Right atrium auricular region (tissue), 2 donors: ENCODE data around the gene SNX19. TPM values are rescaled to one million over a fixed set of nuclear protein-coding genes. Genes with fewer than 3 reads are reported as not detected.

Source experiments
- DNase-seq: peaks from one replicate; pipeline ENCODE4 v3.0.0-alpha.2; 2019; ENCODE audit warnings: low spot score
- H3K27ac ChIP-seq, 2 donors: fragments of 200-600 bp; sonication (generic); 1 replicate in 1 of 2; 2 replicates in 1 of 2; pipeline ENCODE4 v1.5.1; 2016 to 2019
- H3K27me3 ChIP-seq, 2 donors: fragments of 200-600 bp; sonication (generic); one replicate each; pipeline versions ENCODE4 v1.5.1 to v1.6.0; 2017 to 2019
- H3K36me3 ChIP-seq: fragments of 200-600 bp; sonication (generic); one replicate; pipeline ENCODE4 v1.5.1; 2016
- H3K4me1 ChIP-seq, 2 donors: fragments of 200-600 bp; sonication (generic); one replicate each; pipeline versions ENCODE4 v1.5.1 to v1.6.0; 2017 to 2019
- H3K4me3 ChIP-seq, 2 donors: fragments of 200-600 bp; sonication (generic); 1 replicate in 1 of 2; 2 replicates in 1 of 2; pipeline ENCODE4 v1.5.1; 2017 to 2019; ENCODE audit warnings: mild to moderate bottlenecking in 1 of 2, moderate library complexity in 1 of 2
- H3K9me3 ChIP-seq, 2 donors: fragments of 200-600 bp; sonication (generic); one replicate each; pipeline ENCODE4 v1.5.1; 2019
- CTCF ChIP-seq, 2 donors: fragments of 200-600 bp; sonication (generic); IDR thresholded peaks; one replicate each; pipeline ENCODE4 v1.5.1; 2019; ENCODE audit warnings: antibody characterized with exemption in 2 of 2
- total RNA-seq, 2 donors: library from RNA; depleted of rRNA; stranded (reverse); fragments of >200 nt; gene quantifications; one replicate each; pipeline ENCODE4 v1.1.0, GENCODE V29; 2016

The SNX19 gene
- total RNA-seq, 2 donors from 2014 or later: 66.9 to 85.1 TPM

DNA sequence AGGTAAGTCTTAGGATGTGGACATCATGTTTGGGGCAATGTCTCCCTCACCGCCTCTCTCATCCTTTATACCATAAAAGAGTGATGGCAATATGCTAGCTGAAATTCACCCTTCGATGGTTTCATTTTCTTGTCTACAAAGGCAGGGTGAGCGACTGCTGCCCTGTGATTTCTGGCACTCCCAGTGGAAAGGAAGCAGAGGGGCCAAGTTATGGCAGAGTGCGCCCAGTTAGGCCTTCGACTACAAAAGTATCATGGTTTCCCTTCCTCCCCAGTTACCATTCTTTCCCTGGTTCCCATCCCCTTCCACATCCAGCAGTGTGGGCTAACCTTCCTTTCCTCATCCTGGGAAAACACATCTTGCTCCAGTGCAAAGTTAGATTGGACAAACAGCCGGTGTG is 43.8 kb downstream of the SNX19 start:
- peaks cover 20% of the 10 kb centered on the region for H3K36me3 ChIP-seq
- H3K27ac ChIP-seq: peak overlapping the region; percentile 76 to 84
- H3K9me3 ChIP-seq: no peaks in the 10 kb centered on the region
- DNase-seq: no peak
- peaks cover 0 to 38% of the 10 kb centered on the region in 2 donors for H3K4me1 ChIP-seq
- no peak for TF ChIP-seq CTCF (IDR thresholded peaks at IDR 0.05)
- H3K4me3 ChIP-seq: no peak overlapping the region
- H3K27me3 ChIP-seq: no peaks in the 10 kb centered on the region

DNA sequence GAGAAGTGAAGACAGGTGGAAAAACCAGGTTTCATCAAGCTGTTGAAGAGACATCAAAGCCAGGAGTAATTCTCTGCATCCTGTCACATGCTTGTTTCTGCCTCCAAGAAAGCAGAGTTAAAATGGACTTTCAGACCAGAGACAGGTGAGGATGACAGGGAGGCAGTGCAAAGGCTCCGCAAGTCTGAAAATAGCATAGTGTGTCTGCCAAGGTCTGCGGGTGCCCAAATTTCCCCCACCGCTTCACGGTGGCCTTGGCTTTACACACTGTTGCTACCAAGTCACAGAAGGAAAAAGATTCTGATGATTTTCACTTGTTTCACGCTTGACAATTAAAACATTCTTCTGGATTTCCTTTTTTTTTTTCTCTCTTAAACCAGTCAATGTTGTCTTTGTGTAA is 44.2 kb downstream of the SNX19 start:
- peaks cover 16% of the 10 kb centered on the region for H3K36me3 ChIP-seq
- H3K4me1 ChIP-seq: peaks cover 0 to 40% of the 10 kb centered on the region in 2 donors
- no peak for DNase-seq

GRCh38 chr11:130871616-130872015 is 44.7 kb downstream of the SNX19 start:
- Histone ChIP-seq H3K36me3 (peaks cover 11% of the 10 kb centered on the region), H3K27me3 (no peaks in the 10 kb centered on the region), H3K4me1 (peaks cover 0 to 39% of the 10 kb centered on the region in 2 donors), H3K9me3 (no peaks in the 10 kb centered on the region), H3K4me3 (no peak overlapping the region), H3K27ac (peak overlapping the region; percentile 76 to 84)
- no peak for DNase-seq
- TF ChIP-seq CTCF (IDR thresholded peaks at IDR 0.05): no peak

More for the DNA sequence above, 44.2 kb downstream of the SNX19 start:
- Histone ChIP-seq H3K9me3 (no peaks in the 10 kb centered on the region), H3K27ac (peak overlapping the region; percentile 76 to 84), H3K4me3 (no peak overlapping the region), H3K27me3 (no peaks in the 10 kb centered on the region)
- TF ChIP-seq CTCF (IDR thresholded peaks at IDR 0.05): no peak

GRCh38 chr11:130868721-130869390 is 47.4 kb downstream of the SNX19 start:
- Histone ChIP-seq H3K9me3 (no peaks in the 10 kb centered on the region), H3K4me3 (no peak overlapping the region), H3K27me3 (no peaks in the 10 kb centered on the region), H3K4me1 (peaks cover 0 to 61% of the 10 kb centered on the region in 2 donors), H3K27ac (peak overlapping the region in 1 of 2 donors; percentile 81), H3K36me3 (peaks cover 8% of the 10 kb centered on the region)
- no peak for TF ChIP-seq CTCF (IDR thresholded peaks at IDR 0.05)
- no peak for DNase-seq

- Histone ChIP-seq H3K27ac (peak overlapping the region; percentile 76 to 81), H3K27me3 (no peaks in the 10 kb centered on the region), H3K9me3 (no peaks in the 10 kb centered on the region), H3K4me1 (peaks cover 0 to 57% of the 10 kb centered on the region in 2 donors), H3K4me3 (no peak overlapping the region), H3K36me3 (peaks cover 8% of the 10 kb centered on the region)
- DNase-seq: no peak
- TF ChIP-seq CTCF (IDR thresholded peaks at IDR 0.05): no peak
These were observed 48.1 kb downstream of the SNX19 start for GRCh38 chr11:130868086-130868710.
